Left ventricle myocardium superior (tissue), 1 donor: ENCODE measurements around the gene KLF13. TPM values are rescaled to one million over a fixed set of nuclear protein-coding genes. Genes with fewer than 3 reads are reported as not detected.

Experiments
- ATAC-seq: fragments of 200-7000 bp; cut with Tn5 transposase; one replicate; pipeline ENCODE4 v1.9.1; 2020; ENCODE audit warnings: mild to moderate bottlenecking, moderate library complexity
- DNase-seq: peaks from one replicate; pipeline ENCODE4 v3.0.0-alpha.2; 2020
- intact Hi-C: fragments of 100-400 bp; cut with micrococcal nuclease; formaldehyde crosslinking; loops from one replicate; pipeline ENCODE4 v1.11.0; 2022
- long read RNA-seq: library from polyadenylated mRNA; unstranded; transcript quantifications from one replicate; pipeline ENCODE4 v2.0.0, GENCODE V29; 2021
- total RNA-seq: library from RNA; stranded (reverse); fragmentation: NEBNext Ultra II Directional; extraction: Animal tissue kit (Norgen Biotek cat#: 25700); gene quantifications from one replicate; pipeline ENCODE4 v1.2.1, GENCODE V29; 2021
- donor health status: DM: no; HTN: yes; CAD: no; lungs with severe emphysema.

The KLF13 gene
- total RNA-seq = 85.3 TPM
- long read RNA-seq, full-length matches to known transcripts = 40 of 64 reads
- long read RNA-seq, partial matches to known transcripts = 0 of 64 reads
- long read RNA-seq, other reads (novel, unspliced or antisense) = 24 of 64 reads

DNA sequence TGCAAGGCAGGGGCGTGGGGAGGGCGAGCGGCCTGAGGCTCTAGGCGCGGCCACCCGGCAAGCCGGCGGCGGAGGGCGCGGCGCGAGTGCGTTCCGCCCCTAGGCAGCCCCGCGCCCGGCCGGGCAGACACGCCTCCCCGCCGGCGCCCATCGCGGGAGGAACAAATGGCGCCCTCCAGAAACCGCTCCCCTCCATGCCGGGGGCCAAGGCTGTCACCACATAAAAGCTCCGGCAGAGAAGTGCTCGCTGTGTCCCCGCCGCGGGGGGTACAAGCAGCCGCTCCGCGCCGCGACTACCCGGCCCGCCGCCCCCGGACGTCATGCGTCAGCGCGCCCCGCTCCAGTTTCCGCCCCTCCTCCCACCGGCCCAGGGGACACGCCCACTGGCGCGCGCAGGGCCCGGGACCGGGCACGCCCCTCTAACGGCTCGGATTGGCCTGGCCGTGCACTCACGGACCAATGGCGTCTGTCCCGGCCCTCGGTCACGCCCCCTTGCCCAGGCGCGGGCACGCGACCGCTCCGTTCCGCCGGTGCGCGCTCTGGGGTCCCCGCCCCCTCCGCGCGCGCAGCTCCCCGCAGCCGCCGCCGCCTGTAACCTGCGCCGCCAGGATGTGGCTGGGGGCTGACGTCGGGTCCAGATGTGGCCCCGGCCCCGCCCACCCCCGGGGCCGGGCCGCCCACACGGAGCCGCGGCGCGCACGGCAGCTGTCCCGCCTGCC, at the start of gene KLF13:
TSS of gene KLF13 (plus strand) at position 680 of the 719 bp plus-strand sequence. CDS start 378 bp downstream, outside the sequence.
- intact Hi-C loops = loop anchor here (5.0 to 10.0 kb wide), 2 partner anchors 109 to 158 kb away; no protein-coding TSS in a partner anchor
- DNase-seq (peak; percentile 100), ATAC-seq (peak; percentile 85)

GRCh38 chr15:31277335-31278060, 49.1 kb upstream of the KLF13 start:
- intact Hi-C loops = no loop called here
- ATAC-seq (no peak), DNase-seq (no peak)

- DNase-seq = no peak
- intact Hi-C loops = no loop called here
- no peak for ATAC-seq
These were observed 48.6 kb upstream of the KLF13 start for GRCh38 chr15:31278061-31278445.

GRCh38 chr15:31278544-31279220, 48.0 kb upstream of the KLF13 start:
- ATAC-seq (no peak), DNase-seq (no peak)
- intact Hi-C loops = no loop called here

GRCh38 chr15:31279221-31280045, 47.2 kb upstream of the KLF13 start:
- DNase-seq (no peak), ATAC-seq (peak; percentile 48)
- intact Hi-C loops = no loop called here

DNA sequence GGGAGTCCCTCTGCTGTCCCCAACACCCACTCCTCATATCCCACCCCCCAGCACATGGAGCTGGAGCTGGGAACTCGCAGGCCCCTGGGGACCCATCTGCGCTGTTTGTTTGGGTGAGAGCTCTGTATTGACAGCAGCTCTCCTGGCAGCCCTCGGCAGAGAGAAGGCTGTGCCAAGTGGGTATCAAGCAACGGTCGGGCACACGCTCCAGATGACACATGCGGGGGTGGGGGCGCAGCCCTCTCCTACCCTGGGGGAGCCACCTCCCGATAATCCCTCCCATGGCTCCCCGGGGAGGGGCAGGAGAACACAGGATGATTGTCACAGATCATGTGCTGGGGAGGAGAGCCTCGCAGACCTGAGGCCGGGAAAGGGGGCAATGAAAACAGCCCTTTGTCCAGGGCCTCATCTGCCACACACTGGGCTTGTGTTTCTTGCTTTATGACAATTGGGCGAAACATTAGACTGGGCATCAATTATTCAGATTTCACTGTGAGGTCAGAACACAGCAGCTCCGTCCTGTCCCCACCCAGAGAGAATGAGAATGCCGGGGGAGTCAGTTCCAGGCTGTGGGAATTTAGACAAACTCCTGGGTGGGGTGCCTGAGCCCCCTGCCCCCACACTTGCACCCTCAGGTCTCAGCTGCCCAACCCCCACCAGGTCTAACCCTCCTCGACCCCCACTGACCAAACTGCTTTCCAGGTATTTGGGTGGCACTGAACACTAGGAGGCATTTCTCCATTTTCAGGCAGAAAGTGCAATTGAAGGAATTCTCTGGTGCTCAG, 46.4 kb upstream of the KLF13 start:
- intact Hi-C loops = no loop called here
- peak; percentile 55 for ATAC-seq
- DNase-seq = no peak

DNA sequence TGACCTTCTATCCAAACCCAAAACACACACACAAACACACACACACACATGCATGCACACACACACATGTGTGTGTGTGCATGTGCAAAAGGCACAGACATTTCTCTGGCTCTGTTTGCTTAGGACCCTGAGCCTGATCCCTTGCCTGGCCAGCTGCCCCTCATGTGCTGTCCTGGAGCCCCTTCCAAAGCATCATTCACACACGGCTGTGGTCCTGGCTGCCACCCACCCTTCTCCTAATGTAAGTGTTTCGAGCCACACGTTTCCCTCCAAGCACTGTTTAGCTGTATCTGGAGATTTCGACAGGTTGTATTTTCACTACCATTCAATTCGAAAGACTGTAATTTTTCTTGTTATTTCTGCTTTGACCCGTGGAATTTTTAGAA, 45.8 kb upstream of the KLF13 start:
- DNase-seq (no peak), ATAC-seq (no peak)
- intact Hi-C loops = no loop called here

DNA sequence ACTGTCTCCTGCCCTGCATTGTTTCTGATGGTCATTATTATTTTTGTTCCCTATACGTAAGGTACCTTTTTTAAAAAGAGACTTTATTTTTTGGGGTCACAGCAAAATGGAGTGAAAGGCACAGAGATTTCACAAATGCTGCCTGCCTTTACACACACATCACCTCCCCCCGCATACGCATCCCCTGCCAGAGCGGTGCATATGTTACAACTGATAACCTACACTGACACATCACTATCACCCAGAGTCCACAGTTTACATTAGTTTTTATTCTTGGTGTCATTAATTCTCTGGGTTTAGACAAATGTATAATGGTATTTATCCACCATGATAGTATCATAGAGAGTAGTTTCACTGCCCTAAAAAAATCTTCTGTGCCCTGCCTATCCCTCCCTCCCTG, 43.6 kb upstream of the KLF13 start:
- intact Hi-C loops = no loop called here
- DNase-seq (no peak), ATAC-seq (no peak)

- intact Hi-C loops = no loop called here
- no peak for DNase-seq
- no peak for ATAC-seq
These were observed 40.8 kb upstream of the KLF13 start for GRCh38 chr15:31285772-31286261.

GRCh38 chr15:31291048-31291578, 35.5 kb upstream of the KLF13 start:
- ATAC-seq (no peak), DNase-seq (no peak)
- intact Hi-C loops = no loop called here

- ATAC-seq = peak; percentile 42
- intact Hi-C loops = no loop called here
- no peak for DNase-seq
These were observed 34.1 kb upstream of the KLF13 start for GRCh38 chr15:31292391-31293015.

DNA sequence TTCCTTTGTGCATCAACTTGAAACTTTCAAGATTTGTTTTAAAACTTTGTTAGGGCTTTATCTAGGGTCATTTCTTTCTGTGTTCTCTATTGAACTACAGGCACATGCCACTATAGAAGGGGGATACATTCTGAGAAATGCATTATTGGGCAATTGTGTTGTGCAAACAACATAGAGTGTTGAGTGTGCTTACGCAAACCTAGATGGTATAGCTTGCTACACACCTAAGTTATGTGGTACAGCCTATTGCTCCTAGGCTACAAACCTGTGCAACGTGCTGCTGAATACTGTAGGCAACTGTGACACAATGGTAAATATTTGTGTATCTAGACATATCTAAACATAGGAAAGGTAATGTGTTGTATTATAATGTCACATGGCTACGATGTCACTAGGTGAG, 33.0 kb upstream of the KLF13 start:
- intact Hi-C loops = no loop called here
- ATAC-seq = no peak
- DNase-seq = no peak

DNA sequence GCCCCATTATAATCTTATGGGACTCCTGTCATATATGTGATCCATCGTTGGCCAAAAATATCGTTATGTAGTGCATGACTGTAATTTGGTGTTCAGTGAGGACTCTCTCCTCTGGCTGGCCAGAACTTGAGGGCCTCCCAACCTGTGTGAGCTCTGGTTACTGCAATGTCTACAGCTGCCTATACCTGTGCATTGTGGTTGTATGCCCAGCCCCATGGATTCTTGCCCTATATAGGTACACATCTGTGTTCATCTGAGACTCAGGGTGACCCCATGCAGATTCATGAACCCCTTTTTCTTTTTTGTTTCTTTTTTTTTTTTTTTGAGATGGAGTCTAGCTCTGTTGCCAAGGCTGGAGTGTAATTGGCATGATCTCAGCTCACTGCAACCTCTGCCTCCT, 32.6 kb upstream of the KLF13 start:
- intact Hi-C loops = no loop called here
- no peak for DNase-seq

GRCh38 chr15:31295658-31296057, 31.0 kb upstream of the KLF13 start:
- intact Hi-C loops = no loop called here
- ATAC-seq = no peak
- DNase-seq = no peak

More for the DNA sequence above, 32.6 kb upstream of the KLF13 start:
- ATAC-seq = no peak

GRCh38 chr15:31296219-31296645, 30.4 kb upstream of the KLF13 start:
- no peak for DNase-seq
- ATAC-seq = no peak
- intact Hi-C loops = no loop called here

DNA sequence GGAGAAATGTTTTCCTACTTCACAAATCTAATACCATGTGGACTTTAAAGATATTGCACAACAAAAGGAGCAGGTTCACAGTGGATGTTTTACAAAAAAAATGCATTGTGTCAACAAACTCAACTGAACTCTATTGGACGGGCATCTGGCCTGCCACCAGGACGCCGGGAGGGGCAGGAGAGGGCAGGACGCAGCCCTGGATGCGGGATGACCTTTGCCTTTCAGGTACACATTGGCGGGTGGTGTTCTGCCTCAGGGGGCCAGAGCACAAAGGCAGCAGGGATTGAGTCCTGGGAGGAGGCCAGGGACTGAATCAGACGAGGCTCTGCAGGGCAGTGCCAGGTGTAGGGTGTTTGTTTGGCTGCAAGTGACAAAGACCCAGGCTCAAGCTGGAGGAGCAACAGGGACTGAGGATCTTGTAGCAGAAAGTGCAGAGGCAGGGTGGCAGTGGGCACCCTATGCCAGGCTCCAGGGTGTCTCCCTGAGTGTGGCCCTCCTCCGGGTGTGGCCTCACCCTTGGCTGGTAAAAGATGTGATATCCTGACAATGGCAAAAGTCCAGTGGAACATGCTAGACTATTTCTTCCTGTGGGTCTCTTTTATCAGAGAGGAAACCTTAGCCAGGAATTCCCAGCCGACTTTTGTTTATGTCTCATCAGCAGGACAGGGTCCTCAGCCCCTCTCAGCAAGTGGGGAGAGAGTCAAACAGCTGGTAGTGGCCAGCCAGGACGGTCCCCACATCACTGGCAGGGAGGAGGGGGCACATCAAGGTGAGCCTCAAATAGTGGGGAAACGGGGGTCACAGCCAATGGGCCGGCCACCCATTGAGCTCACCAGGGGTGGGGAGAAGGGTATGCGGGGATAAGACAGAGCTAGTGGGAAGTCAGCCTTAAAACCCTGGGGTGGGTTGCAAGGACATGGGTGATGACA, 29.7 kb upstream of the KLF13 start:
- ATAC-seq = no peak
- no peak for DNase-seq
- intact Hi-C loops = no loop called here
